ENCODE results near the gene BMP2. TPM values are rescaled to one million over a fixed set of nuclear protein-coding genes. Genes with fewer than 3 reads are reported as not detected.

The BMP2 gene
- total RNA-seq (10.6 and 15.9 TPM in 2 replicates), polyA plus RNA-seq (1.9 and 4.7 TPM in 2 replicates), polyA minus RNA-seq (ENCODE audit: low replicate concordance) (1.3 and 2.2 TPM in 2 replicates)
- polyA plus RNA-seq (2012), result 2.1 and 4.7 TPM in 2 replicates

- Histone ChIP-seq H3K4me2 (ENCODE audit: extremely low read depth, insufficient read depth, low read length) (peak within 1 kb of the TSS; percentile 74), H3K27me3 (ENCODE audit: control insufficient read depth, insufficient read depth, low read length) (no peaks in the 10 kb centered on the region), H3K27ac (ENCODE audit: insufficient read depth, low read length) (no peak within 1 kb of the TSS), H3K36me3 (ENCODE audit: control insufficient read depth, insufficient read depth, low read length) (no peaks in the 10 kb centered on the region), H3K9ac (ENCODE audit: insufficient read depth, low read length) (peak within 1 kb of the TSS; percentile 43), H2AFZ (ENCODE audit: low read length) (peak within 1 kb of the TSS; percentile 72), H4K20me1 (ENCODE audit: control insufficient read depth, extremely low read depth, insufficient read depth, low read length) (no peaks in the 10 kb centered on the region), H3K4me1 (ENCODE audit: control insufficient read depth, extremely low read depth, insufficient read depth, low read length) (peaks cover 4% of the 10 kb centered on the region), H3K79me2 (ENCODE audit: control insufficient read depth, insufficient read depth, low read length) (no peaks in the 10 kb centered on the region), H3K9me3 (ENCODE audit: control insufficient read depth, insufficient read depth, low read depth, low read length) (no peaks in the 10 kb centered on the region), H3K4me3 (replicated peaks in 1 of 4; ENCODE audit: control extremely low read depth in 1 of 4, insufficient read depth in 1 of 4, low read depth in 3 of 4, low read length in 4 of 4) (peak within 1 kb of the TSS; percentile 66 to 75 (median 69))
- TF ChIP-seq CTCF (conservative IDR thresholded peaks at IDR 0.05 in 1 of 2, IDR thresholded peaks at IDR 0.05 in 1 of 2; ENCODE audit: low read depth in 1 of 2, low read length in 2 of 2), result no peak
- TF ChIP-seq EZH2 (IDR thresholded peaks at IDR 0.05; ENCODE audit: low read length, missing control alignments), result no peak
- DNase-seq (ENCODE audit: low read depth in 2 of 2), result peak; percentile 63 to 75
Measured at GRCh38 chr20:6767536-6768227, at the start of gene BMP2. Gene BMP2, plus strand, starts transcription at chr20:6767686. Its CDS starts 2,441 bp downstream, at chr20:6770127.

GRCh38 chr20:6718662-6719368, 48.7 kb upstream of the BMP2 start:
- no peak overlapping the region for H3K4me3 ChIP-seq (replicated peaks in 1 of 4; ENCODE audit: control extremely low read depth in 1 of 4, insufficient read depth in 1 of 4, low read depth in 3 of 4, low read length in 4 of 4)
- no peak overlapping the region for H3K9ac ChIP-seq (ENCODE audit: insufficient read depth, low read length)
- H4K20me1 ChIP-seq (ENCODE audit: control insufficient read depth, extremely low read depth, insufficient read depth, low read length), result no peaks in the 10 kb centered on the region
- no peak overlapping the region for H2AFZ ChIP-seq (ENCODE audit: low read length)
- H3K27ac ChIP-seq (ENCODE audit: insufficient read depth, low read length), result no peak overlapping the region
- DNase-seq (ENCODE audit: low read depth in 2 of 2), result peak in 1 of 2 donors; percentile 20
- TF ChIP-seq EZH2 (IDR thresholded peaks at IDR 0.05; ENCODE audit: low read length, missing control alignments), result no peak
- no peaks in the 10 kb centered on the region for H3K9me3 ChIP-seq (ENCODE audit: control insufficient read depth, insufficient read depth, low read depth, low read length)
- H3K4me2 ChIP-seq (ENCODE audit: extremely low read depth, insufficient read depth, low read length), result no peak overlapping the region
- H3K79me2 ChIP-seq (ENCODE audit: control insufficient read depth, insufficient read depth, low read length), result no peaks in the 10 kb centered on the region
- H3K4me1 ChIP-seq (ENCODE audit: control insufficient read depth, extremely low read depth, insufficient read depth, low read length), result no peaks in the 10 kb centered on the region
- H3K27me3 ChIP-seq (ENCODE audit: control insufficient read depth, insufficient read depth, low read length), result no peaks in the 10 kb centered on the region
- H3K36me3 ChIP-seq (ENCODE audit: control insufficient read depth, insufficient read depth, low read length), result no peaks in the 10 kb centered on the region

- no peak overlapping the region for H3K9ac ChIP-seq (ENCODE audit: insufficient read depth, low read length)
- no peaks in the 10 kb centered on the region for H4K20me1 ChIP-seq (ENCODE audit: control insufficient read depth, extremely low read depth, insufficient read depth, low read length)
- no peak overlapping the region for H3K27ac ChIP-seq (ENCODE audit: insufficient read depth, low read length)
- H2AFZ ChIP-seq (ENCODE audit: low read length), result no peak overlapping the region
- H3K4me1 ChIP-seq (ENCODE audit: control insufficient read depth, extremely low read depth, insufficient read depth, low read length), result no peaks in the 10 kb centered on the region
- no peak overlapping the region for H3K4me3 ChIP-seq (replicated peaks in 1 of 4; ENCODE audit: control extremely low read depth in 1 of 4, insufficient read depth in 1 of 4, low read depth in 3 of 4, low read length in 4 of 4)
- H3K9me3 ChIP-seq (ENCODE audit: control insufficient read depth, insufficient read depth, low read depth, low read length), result no peaks in the 10 kb centered on the region
- no peaks in the 10 kb centered on the region for H3K79me2 ChIP-seq (ENCODE audit: control insufficient read depth, insufficient read depth, low read length)
- no peak for TF ChIP-seq EZH2 (IDR thresholded peaks at IDR 0.05; ENCODE audit: low read length, missing control alignments)
- no peaks in the 10 kb centered on the region for H3K36me3 ChIP-seq (ENCODE audit: control insufficient read depth, insufficient read depth, low read length)
- no peak for DNase-seq (ENCODE audit: low read depth in 2 of 2)
- no peak overlapping the region for H3K4me2 ChIP-seq (ENCODE audit: extremely low read depth, insufficient read depth, low read length)
- no peaks in the 10 kb centered on the region for H3K27me3 ChIP-seq (ENCODE audit: control insufficient read depth, insufficient read depth, low read length)
Measured at GRCh38 chr20:6719369-6719721, 48.1 kb upstream of the BMP2 start.
